Measurements from ENCODE around the gene SYVN1. TPM values are rescaled to one million over a fixed set of nuclear protein-coding genes. Genes with fewer than 3 reads are reported as not detected.

SYVN1 gene
- total RNA-seq, 2 donors from 2014 or later = 64.3 to 66.0 TPM

- no peak overlapping the region for H3K27ac ChIP-seq
- intact Hi-C loops (cut with DNase I) = no loop called here
- no peak overlapping the region for H3K9ac ChIP-seq (ENCODE audit: low read depth in 2 of 2, low read length in 2 of 2)
These were observed 32.6 kb upstream of the SYVN1 start for GRCh38 chr11:65166893-65167292.

GRCh38 chr11:65165410-65166317, 31.3 kb upstream of the SYVN1 start:
- intact Hi-C loops (cut with DNase I) = no loop called here
- H3K27ac ChIP-seq = peak overlapping the region; percentile 16

More at GRCh38 chr11:65166893-65167292, 32.6 kb upstream of the SYVN1 start:
- Histone ChIP-seq H3K9me3 (no peaks in the 10 kb centered on the region), H3K27me3 (no peaks in the 10 kb centered on the region), H3K4me1 (no peaks in the 10 kb centered on the region), H3K4me3 (no peak overlapping the region), H3K36me3 (no peaks in the 10 kb centered on the region)
- DNase-seq = no peak
- no peak for TF ChIP-seq CTCF (IDR thresholded peaks at IDR 0.05)

GRCh38 chr11:65163684-65164083, 29.4 kb upstream of the SYVN1 start:
- H3K27ac ChIP-seq = no peak overlapping the region
- H3K27me3 ChIP-seq = no peaks in the 10 kb centered on the region
- no peaks in the 10 kb centered on the region for H3K9me3 ChIP-seq
- H3K4me1 ChIP-seq = no peaks in the 10 kb centered on the region
- no peak overlapping the region for H3K9ac ChIP-seq (ENCODE audit: low read depth in 2 of 2, low read length in 2 of 2)
- intact Hi-C loops (cut with DNase I) = no loop called here
- no peaks in the 10 kb centered on the region for H3K36me3 ChIP-seq
- no peak for TF ChIP-seq CTCF (IDR thresholded peaks at IDR 0.05)
- DNase-seq = no peak
- H3K4me3 ChIP-seq = no peak overlapping the region

More at GRCh38 chr11:65165410-65166317, 31.3 kb upstream of the SYVN1 start:
- peak; percentile 74 for DNase-seq
- peak overlapping the region; percentile 16 for H3K4me3 ChIP-seq
- H3K36me3 ChIP-seq = no peaks in the 10 kb centered on the region
- no peaks in the 10 kb centered on the region for H3K27me3 ChIP-seq
- H3K4me1 ChIP-seq = no peaks in the 10 kb centered on the region
- no peaks in the 10 kb centered on the region for H3K9me3 ChIP-seq
- H3K9ac ChIP-seq (ENCODE audit: low read depth in 2 of 2, low read length in 2 of 2) = peak overlapping the region; percentile 46 to 51
- TF ChIP-seq CTCF (IDR thresholded peaks at IDR 0.05) = no peak

- Histone ChIP-seq H3K27me3 (no peaks in the 10 kb centered on the region), H3K9ac (ENCODE audit: low read depth in 2 of 2, low read length in 2 of 2) (no peak overlapping the region), H3K4me3 (no peak overlapping the region), H3K36me3 (no peaks in the 10 kb centered on the region), H3K4me1 (no peaks in the 10 kb centered on the region), H3K9me3 (no peaks in the 10 kb centered on the region), H3K27ac (no peak overlapping the region)
- TF ChIP-seq CTCF (IDR thresholded peaks at IDR 0.05) = no peak
- no peak for DNase-seq
- intact Hi-C loops (cut with DNase I) = no loop called here
These were observed 26.3 kb upstream of the SYVN1 start for GRCh38 chr11:65160643-65161042.

GRCh38 chr11:65159012-65159411, 24.7 kb upstream of the SYVN1 start:
- no peak for TF ChIP-seq CTCF (IDR thresholded peaks at IDR 0.05)
- DNase-seq = no peak
- no peaks in the 10 kb centered on the region for H3K36me3 ChIP-seq

More at GRCh38 chr11:65159012-65159411, 24.7 kb upstream of the SYVN1 start:
- Histone ChIP-seq H3K4me3 (no peak overlapping the region), H3K4me1 (no peaks in the 10 kb centered on the region), H3K27ac (no peak overlapping the region), H3K9me3 (no peaks in the 10 kb centered on the region), H3K9ac (ENCODE audit: low read depth in 2 of 2, low read length in 2 of 2) (no peak overlapping the region), H3K27me3 (no peaks in the 10 kb centered on the region)
- intact Hi-C loops (cut with DNase I) = no loop called here
